MCF 10A (cell line): ENCODE measurements around the gene ZNF500. TPM values are rescaled to one million over a fixed set of nuclear protein-coding genes. Genes with fewer than 3 reads are reported as not detected.
A peak's percentile ranks its signal among the peaks of the same experiment; 100 is the strongest.

ENCODE experiments used
- BruUV-seq: library from RNA; stranded (reverse); fragments of 400-500 nt; replicated peaks from 2 replicates; lab custom pipeline; 2021; lab: Mats Ljungman, UMichigan
- CTCF ChIA-PET: fragments of 300-600 bp; sonication (Branson Sonifier 250); formaldehyde crosslinking; extraction: SDS; loops from one replicate; lab custom pipeline; 2021; ENCODE audit warnings: antibody characterized with exemption, inconsistent platforms; lab: Yijun Ruan, JAX
- POLR2A ChIA-PET: fragments of 300-600, 350-650 bp; sonication (Branson Sonifier 250); formaldehyde crosslinking; extraction: SDS; loops from one replicate; lab custom pipeline; 2020; ENCODE audit warnings: antibody characterized with exemption, inconsistent platforms; lab: Yijun Ruan, JAX
- DNase-seq: peaks from one replicate; pipeline ENCODE4 v3.0.0-alpha.2; 2018; ENCODE audit not compliant: unreplicated experiment
- H3K27ac Mint-ChIP-seq: one replicate; pipeline ENCODE4 v1.8.0; 2022; ENCODE audit warnings: mild to moderate bottlenecking, low read depth, mixed read lengths; ENCODE audit not compliant: unreplicated experiment
- H3K27me3 Mint-ChIP-seq: one replicate; pipeline ENCODE4 v1.8.0; 2022; ENCODE audit warnings: mixed read lengths; ENCODE audit not compliant: insufficient read depth, unreplicated experiment
- H3K36me3 Mint-ChIP-seq: one replicate; pipeline ENCODE4 v1.8.0; 2022; ENCODE audit warnings: mild to moderate bottlenecking, moderate library complexity, mixed read lengths; ENCODE audit not compliant: insufficient read depth, unreplicated experiment
- H3K4me1 Mint-ChIP-seq: one replicate; pipeline ENCODE4 v1.8.0; 2022; ENCODE audit warnings: mixed read lengths; ENCODE audit not compliant: insufficient read depth, unreplicated experiment
- H3K4me3 Mint-ChIP-seq: one replicate; pipeline ENCODE4 v1.8.0; 2022; ENCODE audit warnings: mild to moderate bottlenecking, moderate library complexity, mixed read lengths; ENCODE audit not compliant: unreplicated experiment
- H3K9me3 Mint-ChIP-seq: one replicate; pipeline ENCODE4 v1.8.0; 2022; ENCODE audit warnings: mixed read lengths; ENCODE audit not compliant: unreplicated experiment
- CTCF ChIP-seq: fragments of 200-600 bp; IDR thresholded peaks from one replicate; pipeline ENCODE4 v1.8.0; 2022; ENCODE audit warnings: antibody characterized with exemption, mild to moderate bottlenecking; ENCODE audit not compliant: unreplicated experiment
- intact Hi-C: fragments of 100-400 bp; cut with micrococcal nuclease; formaldehyde crosslinking; loops from 2 replicates; pipeline ENCODE4 v1.14.1; 2022
- total RNA-seq: library from RNA; stranded (reverse); gene quantifications from 2 replicates; pipeline ENCODE4 v1.2.3, GENCODE V29; 2022

Gene ZNF500
- total RNA-seq, 1 experiment from 2014 or later, result 13.8 TPM

GRCh38 chr16:4768549-4769305 lies 1.8 kb upstream of the ZNF500 start:
- no peaks in the 10 kb centered on the region for H3K9me3 Mint-ChIP-seq
- H3K4me1 Mint-ChIP-seq, result peaks cover 5% of the 10 kb centered on the region
- peak overlapping the region; percentile 95 for H3K27ac Mint-ChIP-seq
- POLR2A ChIA-PET, result interaction anchor here (0.6 to 4.8 kb wide), 27 partner anchors 9 to 330 kb away, joined by 3 to 64 read pairs (median 4); partner anchors contain the start of genes ANKS3, DNAAF8, GLYR1 and NAGPA
- BruUV-seq, result no TSS peak
- peak; percentile 97 for DNase-seq
- no peaks in the 10 kb centered on the region for H3K27me3 Mint-ChIP-seq
- CTCF ChIA-PET, result interaction anchor here (0.6 to 1.2 kb wide), 4 partner anchors 32 to 149 kb away, joined by 3 to 4 read pairs (median 3); partner anchors contain the start of genes ANKS3 and DNAAF8
- peak overlapping the region; percentile 90 for H3K4me3 Mint-ChIP-seq
- intact Hi-C loops, result loop anchor here (1.0 to 2.0 kb wide), 2 partner anchors 78 to 188 kb away; partner anchors contain the start of genes GLYR1 and UBN1
- peaks cover 15% of the 10 kb centered on the region for H3K36me3 Mint-ChIP-seq
- TF ChIP-seq CTCF, result no peak

GRCh38 chr16:4767872-4768548 lies 1.0 kb upstream of the ZNF500 start:
- Mint-ChIP-seq H3K4me3 (peak overlapping the region; percentile 90), H3K9me3 (no peaks in the 10 kb centered on the region), H3K27ac (peak overlapping the region; percentile 95), H3K36me3 (peaks cover 23% of the 10 kb centered on the region), H3K4me1 (peaks cover 5% of the 10 kb centered on the region), H3K27me3 (no peaks in the 10 kb centered on the region)
- no peak for TF ChIP-seq CTCF
- POLR2A ChIA-PET, result interaction anchor here (0.7 to 4.8 kb wide), 26 partner anchors 8 to 304 kb away, joined by 3 to 64 read pairs (median 4); partner anchors contain the start of genes ANKS3, DNAAF8, NUDT16L1 and ROGDI
- BruUV-seq, result TSS peak; percentile 24
- CTCF ChIA-PET, result interaction anchor here (0.6 to 1.2 kb wide), 3 partner anchors 32 to 150 kb away, joined by 3 to 4 read pairs (median 3); partner anchors contain the start of genes ANKS3 and DNAAF8
- intact Hi-C loops, result loop anchor here (1.0 to 2.0 kb wide), 4 partner anchors 34 to 188 kb away; partner anchors contain the start of genes ANKS3, DNAAF8, GLYR1 and ROGDI
- DNase-seq, result peak; percentile 53

GRCh38 chr16:4765511-4766474 lies 1.2 kb downstream of the ZNF500 start:
- intact Hi-C loops, result loop anchor here (2.0 kb wide), 1 partner anchor 37 kb away; the partner anchor contains the start of gene ROGDI
- H3K27me3 Mint-ChIP-seq, result no peaks in the 10 kb centered on the region
- POLR2A ChIA-PET, result interaction anchor here (1.0 to 4.8 kb wide), 6 partner anchors 7 to 140 kb away, joined by 3 to 64 read pairs (median 10); partner anchors contain the start of genes ANKS3, DNAAF8 and ROGDI
- no peaks in the 10 kb centered on the region for H3K9me3 Mint-ChIP-seq
- CTCF ChIA-PET, result interaction anchor here (0.6 to 1.2 kb wide), 3 partner anchors 10 to 363 kb away, joined by 3 to 5 read pairs (median 3); partner anchors contain the start of genes ANKS3 and DNAAF8
- DNase-seq, result no peak
- H3K4me1 Mint-ChIP-seq, result peaks cover 5% of the 10 kb centered on the region
- peak overlapping the region; percentile 95 for H3K27ac Mint-ChIP-seq
- no peak for TF ChIP-seq CTCF
- BruUV-seq, result TSS peak; percentile 18
- peak overlapping the region; percentile 90 for H3K4me3 Mint-ChIP-seq
- peaks cover 43% of the 10 kb centered on the region for H3K36me3 Mint-ChIP-seq
